Adrenal gland (tissue), 12 donors: Measurements from ENCODE around the gene PHLDA1. TPM values are rescaled to one million over a fixed set of nuclear protein-coding genes. Genes with fewer than 3 reads are reported as not detected.

ENCODE experiments used
- DNase-seq, 7 donors: peaks; one replicate each; pipeline ENCODE4 v3.0.0-alpha.2; 2019 to 2020
- H3K27ac ChIP-seq, 5 donors: fragments of 200-600 bp; sonication (generic) in 4 of 5; 1 replicate in 3 of 5; 2 replicates in 2 of 5; pipeline versions ENCODE4 v1.5.1 to v1.8.0; 2016 to 2020; ENCODE audit warnings: mild to moderate bottlenecking in 1 of 5
- H3K27me3 ChIP-seq: fragments of 200-600 bp; 2 replicates; pipeline ENCODE4 v1.8.0; 2021
- H3K36me3 ChIP-seq, 2 donors: fragments of 200-600 bp; replicated peaks in 1 of 2; 1 replicate in 1 of 2; 2 replicates in 1 of 2; pipeline versions ENCODE4 v1.5.1 to v1.8.0; 2018 to 2022
- H3K4me1 ChIP-seq, 2 donors: fragments of 200-600 bp; replicated peaks in 1 of 2; 1 replicate in 1 of 2; 2 replicates in 1 of 2; pipeline versions ENCODE4 v1.5.1 to v1.8.0; 2018 to 2021
- H3K4me3 ChIP-seq, 4 donors: fragments of 200-600 bp; sonication (generic) in 3 of 4; one replicate each; pipeline ENCODE4 v1.5.1; 2016 to 2018
- H3K9me3 ChIP-seq, 3 donors: fragments of 200-600 bp; sonication (generic) in 1 of 3; replicated peaks in 1 of 3; 1 replicate in 2 of 3; 2 replicates in 1 of 3; pipeline versions ENCODE4 v1.5.1 to v1.8.0; 2016 to 2021
- CTCF ChIP-seq, 6 experiments: fragments of 450-650 bp in 4 of 6; fragments of 200-600 bp in 2 of 6; sonication (generic) in 1 of 6; IDR thresholded peaks; 1 replicate in 5 of 6; 2 replicates in 1 of 6; pipeline versions ENCODE4 v1.5.1 to v1.8.0; 2016 to 2021; ENCODE audit warnings: antibody characterized with exemption in 6 of 6, mild to moderate bottlenecking in 2 of 6, moderate library complexity in 1 of 6
- POLR2A ChIP-seq, 2 donors: fragments of 450-650 bp; IDR thresholded peaks; one replicate each; pipeline ENCODE4 v1.6.1; 2017; ENCODE audit warnings: antibody characterized with exemption in 2 of 2, mild to moderate bottlenecking in 2 of 2, moderate library complexity in 1 of 2
- WGBS, 4 donors: extraction: QIAGEN DNeasy Blood & Tissue Kit in 2 of 4; methylation state at CpG; one replicate each; pipeline versions ENCODE4 v1.1.5 to v1.1.7; 2013 to 2017; 5-methylcytosine and 5-hydroxymethylcytosine counted together
- intact Hi-C, 2 donors: fragments of 100-400 bp; cut with DNase I; formaldehyde crosslinking; loops; one replicate each; pipeline versions ENCODE4 v1.14.1 to v1.15.0; 2022 to 2023
- polyA plus RNA-seq, 3 donors: library from polyadenylated mRNA; stranded (reverse); fragments of 200-250 nt in 2 of 3; fragments of 350-450 nt in 1 of 3; fragmentation: Illumina TruSeq in 1 of 3; extraction: RNeasy Lipid Tissue Mini Kit (QIAGEN cat#74804) in 1 of 3; gene quantifications; one replicate each; pipeline ENCODE4 v1.2.3, GENCODE V29; 2013 to 2014
- total RNA-seq, 9 donors: library from RNA; depleted of rRNA in 4 of 9; stranded (reverse); fragments of >200 nt in 4 of 9; fragments of 120-200 nt in 1 of 9; fragmentation: NEBNext Ultra II Directional in 1 of 9; extraction: Animal tissue kit (Norgen Biotek cat#: 25700) in 1 of 9; gene quantifications; one replicate each; pipeline versions ENCODE4 v1.1.0 to v1.2.4, GENCODE V29; 2013 to 2023
- donor health status: healthy with polysubstance abuse.
- donor health status: Bipolar disorder and iron deficiency.
- donor health status: DM: yes; HTN: yes; CAD: no.
- donor health status: DM: no; HTN: no; CAD: no.
- donor health status: DM: no; HTN: no; CAD: no.
- donor health status: DM: yes; HTN: yes; CAD: no.

Gene PHLDA1
- total and polyA plus RNA-seq, 12 donors: 12.2 to 49.3 (median 25.1) TPM

- H3K4me3 ChIP-seq: no peak overlapping the region
- TF ChIP-seq CTCF (IDR thresholded peaks at IDR 0.05): no peak
- TF ChIP-seq POLR2A (IDR thresholded peaks at IDR 0.05): no peak
- WGBS, 4 donors: 73 to 81% (median 77%) methylated on average over 4 of the region's 4 CpGs
- DNase-seq: no peak
- no peaks in the 10 kb centered on the region for H3K36me3 ChIP-seq
- intact Hi-C loops: no loop called here
- H3K4me1 ChIP-seq: no peaks in the 10 kb centered on the region
- no peaks in the 10 kb centered on the region for H3K9me3 ChIP-seq
- H3K27ac ChIP-seq: no peak overlapping the region
- H3K27me3 ChIP-seq: no peaks in the 10 kb centered on the region
Measured at GRCh38 chr12:75998292-75999063, 33.1 kb downstream of the PHLDA1 start.

GRCh38 chr12:75997658-75998057 is 33.9 kb downstream of the PHLDA1 start:
- no peak for DNase-seq
- H3K36me3 ChIP-seq: no peaks in the 10 kb centered on the region
- 70 to 81% (median 77%) methylated on average over 3 of the region's 3 CpGs for WGBS, 4 donors
- H3K27me3 ChIP-seq: no peaks in the 10 kb centered on the region
- intact Hi-C loops: no loop called here
- no peaks in the 10 kb centered on the region for H3K9me3 ChIP-seq
- no peak overlapping the region for H3K4me3 ChIP-seq
- TF ChIP-seq CTCF (IDR thresholded peaks at IDR 0.05) (no peak), POLR2A (IDR thresholded peaks at IDR 0.05) (no peak)
- H3K27ac ChIP-seq: no peak overlapping the region
- H3K4me1 ChIP-seq: no peaks in the 10 kb centered on the region

GRCh38 chr12:75996861-75997447 is 34.6 kb downstream of the PHLDA1 start:
- TF ChIP-seq CTCF (IDR thresholded peaks at IDR 0.05) (no peak), POLR2A (IDR thresholded peaks at IDR 0.05) (no peak)
- Histone ChIP-seq H3K4me3 (no peak overlapping the region), H3K9me3 (no peaks in the 10 kb centered on the region), H3K27me3 (no peaks in the 10 kb centered on the region), H3K4me1 (no peaks in the 10 kb centered on the region), H3K27ac (no peak overlapping the region), H3K36me3 (no peaks in the 10 kb centered on the region)
- DNase-seq: no peak
- WGBS, 4 donors: 47 to 63% (median 62%) methylated on average over 1 of the region's 1 CpG
- intact Hi-C loops: no loop called here

GRCh38 chr12:75995691-75996090 is 35.9 kb downstream of the PHLDA1 start:
- Histone ChIP-seq H3K9me3 (no peaks in the 10 kb centered on the region), H3K4me3 (no peak overlapping the region), H3K36me3 (no peaks in the 10 kb centered on the region), H3K27me3 (no peaks in the 10 kb centered on the region), H3K4me1 (no peaks in the 10 kb centered on the region), H3K27ac (no peak overlapping the region)
- TF ChIP-seq POLR2A (IDR thresholded peaks at IDR 0.05) (no peak), CTCF (IDR thresholded peaks at IDR 0.05) (no peak)
- intact Hi-C loops: no loop called here
- no peak for DNase-seq
